ENCODE measurements around the gene PTPRR.

The PTPRR gene

DNA sequence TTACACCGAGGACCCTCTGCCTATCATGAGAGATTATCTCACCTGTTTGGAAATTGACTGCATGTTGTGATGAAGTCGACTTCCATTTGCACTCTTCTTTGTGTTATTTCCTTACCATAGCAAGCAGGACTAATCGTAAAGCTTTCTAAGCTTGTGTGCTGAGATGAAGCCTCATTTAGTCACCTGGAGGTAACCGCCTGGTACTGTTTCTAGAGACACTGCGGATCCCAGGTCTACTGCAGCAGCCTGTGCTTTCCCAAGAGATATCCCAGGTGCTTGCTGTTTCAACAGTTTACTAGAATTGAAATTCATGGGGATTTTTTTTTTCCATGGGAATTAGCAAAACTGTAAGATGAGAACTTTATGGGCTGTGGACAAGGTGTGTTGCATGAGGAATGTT, 131.8 kb downstream of the PTPRR start:
- no peak for FAIRE-seq

GRCh38 chr12:70787612-70788011, 132.9 kb downstream of the PTPRR start:
- FAIRE-seq = no peak

DNA sequence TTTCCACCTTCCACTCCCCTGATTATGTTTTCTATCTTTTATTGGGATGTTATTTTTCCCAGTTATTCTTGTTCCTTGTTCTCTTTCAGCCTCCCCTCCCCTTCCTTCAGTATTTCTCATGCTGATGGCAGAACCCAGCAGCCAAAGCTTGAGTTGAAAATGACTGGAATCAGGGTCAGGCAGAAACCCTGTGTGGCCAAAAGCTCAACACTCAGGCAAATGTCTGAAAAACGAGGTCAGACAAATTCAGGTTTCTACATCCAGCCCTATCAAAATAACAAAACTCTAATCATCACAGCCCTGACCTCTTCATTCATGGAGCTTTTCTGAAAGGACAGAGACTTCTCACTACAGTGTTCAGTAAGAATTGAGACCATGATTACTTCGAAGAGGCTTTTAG, 134.6 kb downstream of the PTPRR start:
- no peak for FAIRE-seq

- no peak for FAIRE-seq
These were observed 136.4 kb downstream of the PTPRR start for GRCh38 chr12:70784042-70784668.

GRCh38 chr12:70783455-70783854, 137.1 kb downstream of the PTPRR start:
- FAIRE-seq = no peak

- FAIRE-seq = no peak
These were observed 141.3 kb downstream of the PTPRR start for GRCh38 chr12:70779250-70779649.

DNA sequence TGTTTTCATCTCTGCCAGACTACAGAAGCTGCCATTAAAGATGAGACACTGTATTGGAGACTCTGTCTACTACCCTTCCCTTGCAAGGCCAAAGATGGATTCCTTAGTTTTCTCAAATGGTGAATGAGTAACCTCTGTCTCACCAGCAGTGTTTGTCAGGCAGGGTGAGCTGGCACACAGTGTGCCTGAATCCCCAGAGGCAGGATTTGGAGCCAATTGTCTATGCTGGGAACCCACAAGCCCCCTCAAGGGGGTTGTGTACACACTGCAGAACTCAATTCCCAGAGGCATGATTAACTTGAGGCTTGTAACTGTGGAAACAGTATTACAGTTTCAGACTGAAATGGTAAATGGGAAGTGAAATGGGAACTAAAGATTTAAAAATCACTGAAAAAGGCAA, 146.5 kb downstream of the PTPRR start:
- FAIRE-seq = no peak

DNA sequence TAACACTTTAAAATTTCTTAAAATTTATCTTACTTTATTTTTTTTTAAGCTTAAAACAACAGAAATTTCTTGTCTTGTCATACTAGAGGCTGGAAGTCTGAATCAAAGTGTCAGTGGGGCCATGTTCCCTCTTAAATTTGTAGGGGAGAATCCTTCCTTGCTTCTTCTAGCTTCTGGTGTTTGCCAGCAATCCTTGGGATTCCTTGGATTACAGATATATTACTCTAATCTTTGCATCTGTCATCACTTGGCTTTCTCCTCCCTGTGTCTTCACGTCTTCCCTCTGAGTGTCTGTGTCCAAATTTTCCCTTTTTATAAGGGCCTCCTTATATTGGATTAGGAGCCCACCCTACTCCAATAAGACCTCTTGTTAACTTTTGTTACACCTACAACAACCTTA, 147.7 kb downstream of the PTPRR start:
- FAIRE-seq = no peak

GRCh38 chr12:70771581-70771980, 149.0 kb downstream of the PTPRR start:
- FAIRE-seq = no peak

- no peak for FAIRE-seq
These were observed 156.9 kb downstream of the PTPRR start for GRCh38 chr12:70763666-70764065.

GRCh38 chr12:70762000-70762399, 158.5 kb downstream of the PTPRR start:
- no peak for FAIRE-seq

DNA sequence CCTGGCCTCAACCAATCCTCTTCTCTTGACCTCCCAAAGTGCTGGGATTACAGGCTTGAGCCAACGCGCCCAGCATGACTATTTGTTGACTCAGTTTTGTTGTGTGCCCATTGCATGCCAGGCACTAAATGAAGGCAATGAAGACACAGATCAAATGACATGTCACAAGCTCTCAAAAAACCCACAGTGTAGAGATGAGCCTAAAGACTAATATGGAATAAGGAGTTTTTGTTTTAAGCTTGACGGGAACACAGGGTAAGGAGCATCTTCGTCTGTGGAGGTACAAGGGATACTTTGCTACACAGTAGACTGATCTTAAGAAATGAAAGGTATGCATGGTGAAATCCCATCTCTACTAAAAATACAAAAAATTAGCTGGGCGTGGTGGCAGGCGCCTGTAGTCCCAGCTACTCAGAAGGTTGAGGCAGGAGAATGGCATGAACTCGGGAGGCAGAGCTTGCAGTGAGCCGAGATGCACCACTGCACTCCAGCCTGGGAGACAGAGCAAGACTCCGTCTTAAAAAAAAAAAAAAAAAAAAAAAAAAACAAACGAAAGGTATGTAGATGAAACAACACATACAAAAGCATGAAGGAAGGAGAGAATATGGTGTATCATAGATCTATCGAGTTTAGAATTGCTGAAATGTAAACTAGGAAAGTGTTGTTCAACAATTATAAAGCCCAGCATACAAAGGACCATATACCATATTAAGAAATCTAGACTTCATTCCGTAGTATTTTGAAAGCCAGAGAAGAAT, 161.2 kb downstream of the PTPRR start:
- FAIRE-seq = no peak

DNA sequence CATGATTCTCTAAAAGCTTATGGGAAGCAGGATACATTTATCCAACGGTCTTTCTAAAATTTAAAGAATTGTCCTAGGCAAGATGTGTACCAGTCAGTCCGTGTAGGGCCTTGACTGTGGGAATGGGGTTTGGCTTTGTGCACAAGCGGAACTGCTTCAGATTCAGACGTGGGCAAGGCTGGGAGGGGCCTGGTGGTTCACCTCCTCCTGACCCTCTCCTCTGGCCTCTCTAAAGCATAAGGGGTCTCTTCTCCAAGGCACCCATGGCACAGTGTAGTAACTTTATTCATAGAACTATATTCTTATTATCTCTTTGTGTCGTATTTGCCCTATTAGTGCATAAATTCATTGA, 162.1 kb downstream of the PTPRR start:
- FAIRE-seq = no peak

- no peak for FAIRE-seq
These were observed 162.6 kb downstream of the PTPRR start for GRCh38 chr12:70757830-70758493.

- FAIRE-seq = no peak
These were observed 163.7 kb downstream of the PTPRR start for GRCh38 chr12:70756791-70757190.

GRCh38 chr12:70756118-70756517, 164.4 kb downstream of the PTPRR start:
- no peak for FAIRE-seq

DNA sequence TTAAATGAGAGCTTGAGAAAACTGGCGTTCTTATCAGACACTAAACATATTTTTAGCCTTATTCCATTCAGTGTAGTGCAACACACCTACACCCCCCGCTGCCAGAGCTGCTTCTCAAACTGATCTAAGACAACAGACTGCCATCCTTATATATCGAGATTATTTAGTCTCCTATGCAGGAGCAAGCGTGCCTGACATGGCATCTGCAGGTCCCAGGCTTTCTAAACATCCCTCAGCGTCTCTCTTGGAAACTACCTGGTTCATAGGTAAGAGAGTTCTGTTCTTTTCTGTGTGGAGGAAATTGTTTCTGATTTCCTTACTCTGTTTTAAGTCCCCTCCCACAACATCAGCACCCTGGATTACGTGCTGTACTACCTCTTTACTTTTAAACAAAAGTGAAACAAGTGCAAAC, 166.2 kb downstream of the PTPRR start:
- no peak for FAIRE-seq

DNA sequence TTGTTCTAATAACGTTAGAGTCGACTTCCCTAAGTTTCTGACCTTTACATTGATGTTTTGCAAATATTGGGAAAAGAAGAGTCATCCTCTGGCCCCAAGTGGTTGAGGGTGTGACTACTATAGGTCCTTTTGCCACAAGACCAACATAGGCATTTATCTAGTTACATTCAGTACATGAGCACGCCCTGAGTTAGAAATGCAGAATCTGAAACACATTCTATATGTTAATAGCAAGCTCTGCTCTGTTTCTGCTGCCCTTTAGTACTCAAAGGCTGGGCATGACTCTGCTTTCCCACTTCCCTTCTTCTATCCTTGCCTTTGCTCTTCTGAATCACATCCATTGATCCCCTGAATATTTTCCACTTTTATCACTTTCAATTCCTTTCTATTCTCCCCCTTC, 168.2 kb downstream of the PTPRR start:
- FAIRE-seq = no peak

DNA sequence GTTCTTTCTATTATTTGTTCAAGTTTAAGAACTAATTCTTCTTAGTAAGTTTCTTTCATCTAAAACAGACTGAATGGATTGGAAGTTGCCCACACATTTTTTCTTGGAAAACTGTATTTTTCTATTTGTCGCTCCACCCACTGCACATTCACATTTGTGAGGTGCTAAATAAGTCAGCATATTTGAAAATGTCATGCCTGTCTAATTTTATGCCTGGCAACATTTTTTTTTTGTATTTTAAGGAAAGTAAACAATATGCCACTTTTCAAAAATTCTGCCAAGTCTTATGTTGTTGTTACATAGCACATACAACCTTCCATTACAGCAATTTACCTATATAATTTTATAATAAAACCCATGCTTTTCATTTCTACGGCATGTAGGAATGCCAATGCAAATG, 170.6 kb downstream of the PTPRR start:
- no peak for FAIRE-seq

- no peak for FAIRE-seq
These were observed 171.7 kb downstream of the PTPRR start for GRCh38 chr12:70748809-70749208.

DNA sequence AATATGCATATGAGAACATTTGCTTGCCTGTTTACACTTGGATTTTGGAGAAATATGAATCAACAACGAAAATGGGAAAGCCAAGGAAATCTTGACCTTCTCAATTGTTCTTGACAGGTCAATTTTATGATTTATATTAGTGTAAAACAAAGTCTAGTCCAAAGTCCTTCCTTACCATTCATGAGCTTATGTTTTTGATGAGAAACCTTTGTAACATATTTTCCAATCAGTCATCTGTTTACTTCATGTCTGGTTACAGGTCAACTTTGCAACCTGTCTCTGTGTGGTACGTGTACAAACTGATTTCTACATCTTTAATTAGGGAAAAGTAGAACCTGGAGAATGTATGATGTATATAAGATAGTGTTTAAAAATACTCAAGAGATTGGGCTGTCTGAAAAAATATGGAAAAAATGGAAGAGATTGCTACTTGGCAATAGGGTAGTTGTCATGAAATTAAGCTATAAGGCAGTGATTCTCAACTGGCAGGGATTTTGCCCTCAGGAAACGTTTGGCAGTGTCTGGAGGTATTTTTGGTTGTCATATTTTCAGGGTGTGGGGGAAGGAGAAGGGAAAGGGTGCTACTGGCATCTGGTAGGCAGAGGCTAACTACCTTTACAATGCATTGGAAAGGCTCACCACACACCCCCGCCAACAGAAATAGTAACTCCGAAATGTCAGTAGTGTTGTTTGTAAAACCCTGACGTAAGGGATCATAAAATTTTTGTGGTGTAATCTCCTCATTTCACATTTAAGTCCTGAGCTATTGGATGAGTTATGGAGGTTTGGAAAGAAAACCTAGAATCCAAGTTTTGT, 172.9 kb downstream of the PTPRR start:
- no peak for FAIRE-seq

GRCh38 chr12:70745048-70745447, 175.5 kb downstream of the PTPRR start:
- no peak for FAIRE-seq

DNA sequence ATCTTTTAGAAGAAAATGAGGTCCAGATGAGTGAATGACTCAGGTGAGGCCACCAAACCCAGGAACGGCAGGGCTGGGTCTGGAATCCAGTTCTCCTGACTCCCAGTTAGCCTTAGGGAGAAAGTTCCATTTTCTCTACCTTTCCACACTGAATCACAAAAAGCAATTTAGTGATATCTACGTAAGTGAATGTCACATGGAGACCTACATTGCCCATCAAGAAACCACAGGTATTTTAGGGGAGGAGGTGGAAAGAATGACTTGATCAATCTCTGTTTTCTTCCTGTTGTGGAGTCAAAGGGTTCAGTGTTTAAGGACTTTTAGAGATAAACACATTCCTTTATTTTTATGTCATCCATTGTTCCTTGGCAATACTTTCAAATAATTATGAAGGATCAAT, 176.4 kb downstream of the PTPRR start:
- FAIRE-seq = no peak

DNA sequence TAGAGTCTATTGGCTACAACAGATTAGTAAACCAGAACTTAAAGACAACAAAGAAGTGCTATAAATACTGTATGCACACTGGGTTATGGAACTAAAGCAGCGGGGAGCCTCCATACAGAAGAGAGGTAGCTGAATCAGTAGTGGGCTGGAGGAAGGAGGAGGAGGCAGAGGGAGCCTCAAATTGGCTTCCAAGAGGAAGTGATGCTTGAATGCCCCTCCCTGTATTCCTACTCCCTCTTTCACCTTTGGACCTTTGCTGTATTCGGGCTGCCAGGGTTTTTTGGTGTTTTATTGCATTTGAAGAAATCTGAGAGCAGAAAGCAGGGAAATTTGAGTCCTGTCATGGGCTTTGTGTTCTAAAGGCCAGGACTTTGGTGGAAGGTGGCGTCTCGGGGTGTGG, 179.3 kb downstream of the PTPRR start:
- FAIRE-seq = no peak
